GM19193 (cell line): ENCODE data around the gene AQP12A.

ENCODE experiments used
- POLR2A ChIP-seq: IDR thresholded peaks from 4 replicates; pipeline ENCODE4 v1.6.1; 2011; ENCODE audit not compliant: insufficient read depth, insufficient read length; ENCODE audit errors: extremely low read depth

Gene AQP12A

DNA sequence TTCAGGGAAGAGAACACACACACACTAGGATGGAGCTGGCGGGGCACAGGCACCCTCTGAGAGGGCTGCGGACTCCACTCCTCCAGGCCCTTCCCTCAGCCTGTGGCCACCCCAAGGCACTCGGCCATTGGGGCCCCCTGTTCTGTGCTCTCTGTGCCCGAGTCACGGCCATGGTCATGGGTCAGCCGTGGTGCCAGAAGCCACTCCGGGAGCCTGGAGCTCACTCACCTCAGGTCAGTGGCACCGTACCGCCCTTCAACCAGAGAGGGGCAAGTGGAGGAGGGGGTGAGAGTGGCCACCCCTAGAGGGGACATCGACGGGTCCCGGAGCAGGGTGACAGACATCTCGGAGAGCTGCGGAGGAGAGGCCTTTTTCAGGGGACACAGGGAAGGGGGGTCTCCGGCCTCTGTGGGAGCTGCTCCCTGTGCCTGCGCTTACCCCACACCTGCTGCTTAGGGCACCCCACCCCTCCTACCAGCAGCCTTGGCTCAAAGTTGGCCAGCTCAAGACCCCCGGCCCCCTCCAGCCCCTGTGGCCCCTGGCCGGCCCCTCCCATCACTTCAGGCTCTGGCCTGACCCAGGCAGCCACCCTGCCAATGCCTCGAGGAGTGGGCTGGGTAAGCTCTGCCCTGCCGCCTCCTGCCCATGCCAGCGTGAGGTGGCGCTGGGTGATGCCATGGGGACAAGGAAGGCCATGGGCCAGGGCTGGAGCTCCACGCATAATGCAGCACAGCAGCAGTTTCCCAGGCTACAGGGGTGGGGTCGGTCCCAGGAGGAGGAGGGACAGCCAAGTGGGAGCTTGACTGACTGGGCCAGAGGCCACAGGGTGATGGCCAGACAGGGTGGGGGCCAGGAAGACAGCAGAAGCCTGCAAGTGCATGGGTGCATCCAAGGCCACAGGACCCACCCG is 29.3 kb downstream of the AQP12A start:
- TF ChIP-seq POLR2A, result no peak

DNA sequence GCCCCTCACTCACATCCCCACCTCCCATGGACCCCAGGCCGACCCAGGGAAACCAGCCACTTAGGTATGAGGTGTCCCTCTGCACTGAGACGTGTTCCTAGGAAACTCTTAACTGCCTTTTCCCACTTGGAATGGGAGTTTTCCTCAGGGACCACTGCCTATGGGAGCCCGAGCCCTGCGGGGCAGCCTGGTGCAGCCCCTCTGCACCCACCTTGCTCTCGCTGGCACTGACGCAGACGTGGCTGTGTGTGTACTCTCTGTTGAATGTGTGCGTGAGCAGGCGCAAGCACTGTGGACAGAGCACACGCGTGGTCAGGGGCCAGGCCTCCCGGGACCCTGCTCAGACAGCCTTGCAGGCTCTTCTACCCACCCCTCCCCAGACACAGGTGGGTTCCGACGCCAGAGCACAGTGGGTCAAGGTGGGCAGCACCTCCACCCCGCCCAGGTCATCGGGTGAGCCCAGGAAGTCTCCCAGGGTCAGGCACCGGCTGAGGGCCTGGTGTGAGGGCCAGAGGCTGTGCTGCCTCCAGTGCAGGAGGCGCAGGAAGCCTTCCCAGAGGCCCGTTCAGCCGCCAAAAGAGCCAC is 30.0 kb downstream of the AQP12A start:
- TF ChIP-seq POLR2A, result no peak

DNA sequence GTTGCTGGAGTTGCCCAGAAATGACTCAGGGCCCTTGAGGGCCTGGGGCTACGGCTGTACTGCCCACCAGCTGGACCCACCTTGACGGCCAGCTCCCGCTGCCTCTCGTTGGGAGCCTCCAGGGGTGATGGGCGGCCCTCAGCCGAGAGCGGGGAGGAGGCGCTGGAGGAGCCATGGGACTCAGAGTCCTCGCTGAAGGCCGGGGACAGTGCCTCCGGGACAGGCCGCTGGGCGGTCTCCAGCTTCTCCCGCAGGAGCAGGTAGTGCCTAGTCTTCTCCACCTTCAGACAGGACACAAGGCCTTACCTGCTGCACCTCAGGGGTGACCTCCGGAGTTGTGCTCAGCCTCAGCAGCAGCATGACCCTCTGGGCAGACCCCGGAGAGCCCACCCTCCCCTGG is 30.7 kb downstream of the AQP12A start:
- no peak for TF ChIP-seq POLR2A

DNA sequence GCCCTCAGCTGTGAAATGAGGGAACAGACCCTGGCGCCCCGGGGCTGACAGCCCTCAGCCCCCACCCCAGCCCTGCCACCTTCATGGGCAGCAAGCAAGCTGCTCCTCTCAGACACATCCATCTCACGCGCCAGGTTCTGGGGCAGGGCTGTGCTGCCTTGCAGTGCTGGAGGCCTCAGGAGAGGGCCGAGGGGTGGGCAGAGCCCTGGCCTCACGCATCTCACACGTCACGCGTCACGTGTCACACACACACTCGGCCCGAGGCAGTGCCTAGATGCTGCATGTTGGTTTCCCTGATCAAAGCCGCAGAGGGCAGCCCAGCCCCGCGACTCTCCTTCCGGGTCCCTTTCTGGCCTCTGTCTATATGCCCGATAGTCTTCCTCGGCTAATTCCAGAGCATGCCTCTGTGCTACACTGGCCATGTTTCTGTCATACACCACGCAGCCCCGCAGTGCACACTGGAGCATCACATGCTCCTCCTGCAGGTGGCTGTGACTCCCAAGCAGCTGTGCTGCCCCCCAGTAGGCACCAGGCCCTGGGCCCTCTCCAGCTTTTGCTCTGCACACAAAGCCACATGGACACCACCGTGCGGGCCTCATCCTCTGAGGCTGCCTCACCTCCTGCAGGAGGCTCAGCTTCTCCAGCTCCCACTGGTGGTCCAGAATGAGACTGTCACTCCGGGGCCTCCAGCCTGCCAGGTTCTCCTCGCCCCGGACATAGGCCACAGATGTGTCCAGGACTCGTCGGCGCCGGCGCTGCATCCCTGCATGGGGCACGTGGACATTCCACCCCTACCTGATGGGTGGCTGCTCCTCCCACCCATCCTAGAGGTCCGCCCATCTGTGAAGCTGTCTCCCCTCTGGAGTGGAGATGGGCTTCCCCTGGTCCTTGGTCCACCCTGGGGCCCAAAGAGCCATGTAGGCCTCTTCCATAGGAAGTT is 31.4 kb downstream of the AQP12A start:
- TF ChIP-seq POLR2A, result no peak

DNA sequence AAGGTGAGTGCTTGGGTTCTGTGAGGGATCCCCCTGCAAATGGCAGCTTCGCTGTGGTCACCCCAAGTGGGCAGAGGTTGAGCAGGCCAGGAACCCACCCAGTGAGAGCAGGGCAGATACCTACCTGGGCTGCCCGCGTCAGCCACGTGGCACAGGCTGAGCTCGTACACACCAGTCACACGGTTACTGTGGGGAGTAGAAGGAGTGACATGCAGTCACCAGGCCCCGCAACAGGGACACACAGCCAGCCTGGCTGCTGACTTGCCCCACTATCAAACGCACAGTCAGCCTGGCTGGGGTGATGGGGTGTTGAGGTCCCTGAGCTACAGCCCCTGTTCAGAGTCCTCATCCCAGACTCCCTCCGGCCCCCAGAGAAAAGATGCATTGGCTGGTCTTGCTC is 32.2 kb downstream of the AQP12A start:
- no peak for TF ChIP-seq POLR2A

DNA sequence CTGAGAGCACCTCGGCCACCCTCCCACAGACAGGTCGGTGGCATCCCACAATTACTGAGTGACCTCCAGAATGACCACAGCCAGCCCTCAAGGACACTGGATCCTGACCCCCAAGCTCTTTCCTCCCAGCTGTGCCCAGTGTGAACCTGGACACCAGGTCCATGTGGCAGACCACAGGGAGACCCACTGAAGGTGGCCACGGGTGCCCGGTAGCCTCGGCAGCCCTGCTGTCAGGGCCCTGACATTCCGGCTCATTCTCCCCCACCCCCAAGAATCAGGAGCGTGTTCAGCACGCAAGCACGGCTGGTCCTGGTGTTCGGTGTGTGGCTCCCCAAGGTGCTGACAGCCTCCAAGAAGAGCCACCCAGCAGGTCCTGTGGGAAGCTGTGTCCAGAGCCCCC is 32.8 kb downstream of the AQP12A start:
- no peak for TF ChIP-seq POLR2A

DNA sequence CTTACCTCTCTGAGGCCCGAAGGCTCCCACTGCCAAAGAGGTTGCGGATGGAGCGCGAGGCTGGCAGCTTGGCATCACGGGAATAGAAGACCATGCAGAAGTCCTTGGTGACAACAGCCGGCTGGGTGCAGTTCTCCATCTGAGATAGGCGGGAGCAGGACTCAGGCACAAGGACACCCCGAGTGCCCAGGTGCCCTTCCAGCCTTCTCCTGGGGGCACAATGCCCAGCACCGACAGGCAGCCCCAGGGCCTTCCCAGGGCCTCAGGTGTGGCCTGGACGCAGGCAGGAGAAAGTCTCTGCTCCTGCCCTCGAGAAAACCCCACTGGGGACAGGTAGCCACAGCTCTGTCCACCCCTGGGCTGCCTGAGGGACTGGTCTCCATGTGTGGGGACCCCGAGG is 33.6 kb downstream of the AQP12A start:
- TF ChIP-seq POLR2A, result no peak

DNA sequence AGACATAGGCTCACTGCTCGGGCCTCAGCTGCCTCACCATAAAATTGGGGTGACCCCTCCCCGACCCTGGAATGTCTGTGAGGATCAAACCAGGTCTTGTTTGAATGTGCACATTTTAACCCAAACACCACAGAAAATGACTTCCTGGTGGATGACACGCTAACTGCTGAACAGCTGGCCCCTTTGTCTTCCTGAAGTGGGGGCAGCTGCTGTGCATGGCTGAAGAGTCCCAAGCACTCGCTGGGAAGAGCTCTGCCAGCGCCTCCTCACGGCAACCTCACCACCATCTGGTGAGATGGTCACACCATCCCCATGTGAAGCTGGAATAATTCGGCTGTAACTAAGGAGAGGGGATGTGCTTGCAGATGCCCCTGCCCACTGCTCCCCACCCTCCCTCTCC is 34.0 kb downstream of the AQP12A start:
- TF ChIP-seq POLR2A, result no peak

DNA sequence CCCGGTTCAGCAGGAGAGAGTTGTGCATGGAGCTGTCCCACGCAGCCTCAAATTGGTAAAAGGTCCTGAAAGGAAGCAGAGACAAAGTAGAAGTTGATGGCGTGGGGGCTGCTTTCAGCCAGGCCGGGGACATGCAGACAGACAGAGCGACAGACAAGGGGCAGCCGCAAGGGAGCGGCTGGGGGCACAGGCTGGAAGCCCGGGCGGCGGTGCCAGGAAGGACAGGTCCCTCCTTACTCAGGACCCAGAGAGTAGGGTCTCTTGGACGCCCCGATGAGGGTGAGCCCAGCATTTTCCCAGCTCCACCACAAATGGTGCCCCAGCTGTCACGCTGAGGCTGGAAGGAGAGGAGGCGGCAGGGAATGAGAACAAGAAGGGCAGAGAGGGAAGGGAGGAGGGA is 35.2 kb downstream of the AQP12A start:
- no peak for TF ChIP-seq POLR2A

DNA sequence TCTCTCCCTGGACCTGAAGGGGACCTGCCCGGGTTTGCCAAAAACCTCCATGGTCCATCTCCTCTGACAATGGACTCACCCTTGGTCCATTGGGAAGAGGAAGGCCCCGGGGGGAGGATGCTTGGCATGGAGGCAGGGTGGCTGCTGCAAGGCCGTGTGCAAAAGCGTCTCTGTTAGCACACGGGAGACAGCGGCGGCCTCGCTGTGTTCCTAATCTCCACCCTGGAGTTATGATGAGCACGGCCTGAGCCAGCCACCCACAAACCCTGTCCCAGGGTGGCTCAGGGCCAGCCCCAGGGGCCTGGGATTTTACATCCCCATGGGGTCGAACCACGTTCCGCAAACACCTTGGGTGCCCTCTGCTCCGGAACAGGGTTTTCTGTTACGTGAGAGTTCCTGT is 35.8 kb downstream of the AQP12A start:
- TF ChIP-seq POLR2A, result no peak

DNA sequence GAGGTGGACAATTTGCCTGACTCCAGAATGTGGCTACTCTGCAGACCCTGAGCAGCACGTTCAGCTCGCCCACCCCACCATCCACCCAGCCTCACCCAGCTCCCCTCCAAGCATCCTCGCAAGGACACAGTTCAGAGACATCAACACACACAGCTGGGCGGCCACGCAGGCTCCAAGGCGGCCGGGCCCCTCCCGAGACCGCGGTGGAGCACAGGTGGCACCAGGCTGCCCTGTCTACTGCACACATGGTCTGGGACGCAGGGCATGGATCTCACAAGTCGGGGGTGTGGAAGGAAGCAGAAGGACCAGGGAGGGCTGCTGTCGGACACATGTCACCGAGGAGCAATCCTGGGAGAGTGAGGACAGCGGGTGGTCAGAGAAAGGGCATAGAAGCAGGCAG is 36.2 kb downstream of the AQP12A start:
- no peak for TF ChIP-seq POLR2A

DNA sequence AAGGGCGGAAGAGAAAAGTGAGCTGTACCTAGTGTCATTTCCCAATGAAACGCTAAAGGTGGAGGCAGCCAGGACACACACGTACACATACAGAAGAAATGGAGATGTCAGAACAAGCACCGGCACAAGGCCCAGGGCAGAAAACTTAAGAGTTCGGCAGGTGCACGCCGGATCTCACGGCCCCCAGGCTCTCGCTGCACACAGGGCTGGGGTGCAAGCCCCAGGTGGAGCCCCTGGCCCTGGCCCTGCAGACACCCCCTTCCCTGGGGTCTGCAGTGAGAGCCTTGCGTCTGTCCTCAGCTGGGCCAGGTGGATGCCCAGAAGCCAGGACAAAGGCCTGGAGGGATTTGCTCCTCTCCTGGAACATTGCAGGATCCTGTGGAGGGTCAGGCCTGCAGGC is 36.7 kb downstream of the AQP12A start:
- TF ChIP-seq POLR2A, result no peak

DNA sequence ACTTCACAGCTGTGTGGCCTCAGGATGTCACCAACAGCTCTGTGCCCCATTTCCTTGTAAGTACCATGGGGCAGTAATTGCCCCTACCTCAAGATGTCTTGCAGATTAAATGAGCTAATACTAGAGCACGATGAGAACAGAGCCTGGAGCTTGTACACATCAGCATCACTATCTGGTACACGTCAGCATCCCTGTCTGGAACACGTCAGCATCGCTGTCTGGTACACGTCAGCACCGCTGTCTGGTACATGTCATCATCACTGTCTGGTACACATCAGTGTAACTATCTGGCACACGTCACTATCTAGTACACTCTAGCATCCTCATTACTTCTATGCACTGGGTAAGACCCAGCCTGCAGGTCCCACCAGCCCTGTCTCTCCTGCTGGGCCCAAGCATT is 37.2 kb downstream of the AQP12A start:
- no peak for TF ChIP-seq POLR2A

DNA sequence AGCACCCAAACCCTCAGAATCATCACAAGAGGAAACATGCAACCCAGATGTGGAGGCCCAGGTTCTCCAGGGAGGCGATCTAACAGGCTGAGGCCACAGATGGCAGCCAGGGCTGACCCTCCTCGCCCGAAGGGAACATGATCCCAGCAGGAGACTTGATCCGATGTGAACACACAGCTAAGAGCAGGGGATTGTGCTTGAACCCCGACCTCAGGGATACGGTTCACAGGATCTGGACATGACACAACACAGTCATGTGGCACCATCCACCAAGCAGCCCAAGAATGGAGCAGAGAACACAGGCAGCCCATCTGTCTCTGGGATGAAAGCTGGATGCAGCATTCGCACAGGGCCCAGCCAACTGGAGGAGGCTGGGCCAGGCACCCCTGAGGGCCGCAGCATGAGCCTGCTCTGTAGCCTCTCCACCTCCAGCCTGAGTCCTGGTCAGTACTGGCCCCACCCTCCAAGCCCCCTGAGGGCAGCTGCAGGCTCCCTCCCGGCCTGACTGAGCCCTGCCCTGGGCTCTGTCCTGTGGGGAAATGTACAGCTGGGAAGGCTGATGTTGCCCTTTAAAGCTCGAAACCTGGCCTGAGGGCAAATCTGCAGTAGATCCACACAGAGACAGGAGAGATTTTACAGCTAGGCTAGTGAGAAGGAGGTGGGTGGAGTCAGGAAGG is 39.0 kb downstream of the AQP12A start:
- TF ChIP-seq POLR2A, result no peak

DNA sequence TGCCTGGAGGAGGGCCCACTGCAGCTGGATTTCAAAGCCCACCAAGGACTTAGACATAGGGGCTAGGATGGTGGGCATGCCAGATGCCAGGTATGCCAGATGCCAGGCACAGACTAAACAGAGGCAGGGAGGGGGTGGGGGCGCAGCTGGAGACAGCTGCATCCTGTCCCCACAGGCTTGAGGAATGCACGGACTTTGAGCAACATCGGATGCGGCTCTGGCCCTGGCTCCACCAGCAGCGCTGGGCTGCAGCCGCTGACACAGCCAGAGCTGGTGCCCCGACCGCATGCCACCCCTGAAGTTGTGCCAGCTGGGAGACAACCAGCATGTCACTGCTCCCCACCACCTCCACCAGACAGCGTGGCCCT is 39.5 kb downstream of the AQP12A start:
- no peak for TF ChIP-seq POLR2A
